GM20000 (cell line): Measurements from ENCODE around the gene OR13F1.

ENCODE experiments used
- DNase-seq: peaks from one replicate; pipeline ENCODE4 v3.0.0; 2012; ENCODE audit warnings: low spot score
- CTCF ChIP-seq: IDR thresholded peaks from 2 replicates; pipeline ENCODE4 v1.5.1; 2012; ENCODE audit warnings: mild to moderate bottlenecking, control low read depth; ENCODE audit errors: extremely low read depth, missing control alignments

OR13F1 gene

GRCh38 chr9:104553261-104553660, 49.2 kb downstream of the OR13F1 start:
- no peak for TF ChIP-seq CTCF
- DNase-seq = no peak
